Thyroid gland (tissue), 4 donors: ENCODE measurements around the gene BNIP5. TPM values are rescaled to one million over a fixed set of nuclear protein-coding genes. Genes with fewer than 3 reads are reported as not detected.

Source experiments
- DNase-seq, 2 donors: peaks; one replicate each; pipeline ENCODE4 v3.0.0-alpha.2; 2019
- H3K27ac ChIP-seq, 3 donors: fragments of 200-600 bp; sonication (generic); 1 replicate in 2 of 3; 2 replicates in 1 of 3; pipeline ENCODE4 v1.5.1; 2016 to 2019; ENCODE audit warnings: mild to moderate bottlenecking in 1 of 3, moderate library complexity in 1 of 3
- H3K27me3 ChIP-seq: fragments of 200-600 bp; sonication (generic); one replicate; pipeline ENCODE4 v1.5.1; 2019
- H3K36me3 ChIP-seq, 2 donors: fragments of 200-600 bp; sonication (generic); one replicate each; pipeline ENCODE4 v1.5.1; 2016 to 2019
- H3K4me1 ChIP-seq, 2 donors: fragments of 200-600 bp; sonication (generic); one replicate each; pipeline ENCODE4 v1.5.1; 2017 to 2019
- H3K4me3 ChIP-seq, 3 donors: fragments of 200-600 bp; sonication (generic); replicated peaks in 1 of 3; 1 replicate in 2 of 3; 2 replicates in 1 of 3; pipeline ENCODE4 v1.5.1; 2016; ENCODE audit warnings: mild to moderate bottlenecking in 1 of 3
- H3K9me3 ChIP-seq: fragments of 200-600 bp; sonication (generic); one replicate; pipeline ENCODE4 v1.5.1; 2017
- POLR2A ChIP-seq, 2 donors: fragments of 450-650 bp; IDR thresholded peaks; one replicate each; pipeline ENCODE4 v1.6.1; 2017; ENCODE audit warnings: antibody characterized with exemption in 2 of 2, mild to moderate bottlenecking in 2 of 2, moderate library complexity in 1 of 2
- WGBS, 2 donors: methylation state at CpG; one replicate each; pipeline ENCODE4 v1.1.5; 2017; 5-methylcytosine and 5-hydroxymethylcytosine counted together
- intact Hi-C: fragments of 100-400 bp; cut with DNase I; formaldehyde crosslinking; loops from one replicate; pipeline ENCODE4 v1.15.1; 2023
- total RNA-seq, 4 donors: library from RNA; depleted of rRNA; stranded (reverse); fragments of >200 nt; gene quantifications; one replicate each; pipeline ENCODE4 v1.2.3, GENCODE V29; 2016
- TF ChIP-seq, protein P1 (sequence below), 6 experiments: fragments of 200-600 bp in 3 of 6; fragments of 450-650 bp in 3 of 6; sonication (generic) in 3 of 6; IDR thresholded peaks; one replicate each; pipeline ENCODE4 v1.5.1; 2016 to 2019; ENCODE audit warnings: antibody characterized with exemption in 6 of 6, mild to moderate bottlenecking in 2 of 6, inconsistent platforms in 1 of 6, moderate library complexity in 1 of 6

Gene BNIP5
- total RNA-seq, 4 donors from 2014 or later: not detected

- 48 to 51% methylated on average over 8 of the region's 8 CpGs for WGBS, 2 donors
- no peak for TF ChIP-seq POLR2A (IDR thresholded peaks at IDR 0.05)
- TF ChIP-seq, protein P1, sequence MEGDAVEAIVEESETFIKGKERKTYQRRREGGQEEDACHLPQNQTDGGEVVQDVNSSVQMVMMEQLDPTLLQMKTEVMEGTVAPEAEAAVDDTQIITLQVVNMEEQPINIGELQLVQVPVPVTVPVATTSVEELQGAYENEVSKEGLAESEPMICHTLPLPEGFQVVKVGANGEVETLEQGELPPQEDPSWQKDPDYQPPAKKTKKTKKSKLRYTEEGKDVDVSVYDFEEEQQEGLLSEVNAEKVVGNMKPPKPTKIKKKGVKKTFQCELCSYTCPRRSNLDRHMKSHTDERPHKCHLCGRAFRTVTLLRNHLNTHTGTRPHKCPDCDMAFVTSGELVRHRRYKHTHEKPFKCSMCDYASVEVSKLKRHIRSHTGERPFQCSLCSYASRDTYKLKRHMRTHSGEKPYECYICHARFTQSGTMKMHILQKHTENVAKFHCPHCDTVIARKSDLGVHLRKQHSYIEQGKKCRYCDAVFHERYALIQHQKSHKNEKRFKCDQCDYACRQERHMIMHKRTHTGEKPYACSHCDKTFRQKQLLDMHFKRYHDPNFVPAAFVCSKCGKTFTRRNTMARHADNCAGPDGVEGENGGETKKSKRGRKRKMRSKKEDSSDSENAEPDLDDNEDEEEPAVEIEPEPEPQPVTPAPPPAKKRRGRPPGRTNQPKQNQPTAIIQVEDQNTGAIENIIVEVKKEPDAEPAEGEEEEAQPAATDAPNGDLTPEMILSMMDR (IDR thresholded peaks at IDR 0.05): no peak
- DNase-seq: peak; percentile 70 to 72
- Histone ChIP-seq H3K27ac (no peak overlapping the region), H3K9me3 (no peaks in the 10 kb centered on the region), H3K4me1 (peaks cover 0 to 4% of the 10 kb centered on the region in 2 donors), H3K36me3 (no peaks in the 10 kb centered on the region), H3K27me3 (no peaks in the 10 kb centered on the region), H3K4me3 (no peak overlapping the region)
- intact Hi-C loops: no loop called here
These were observed 40.1 kb upstream of the BNIP5 start for GRCh38 chr6:36376742-36377141.

GRCh38 chr6:36376183-36376582 lies 39.5 kb upstream of the BNIP5 start:
- DNase-seq: no peak
- intact Hi-C loops: no loop called here
- no peak overlapping the region for H3K4me3 ChIP-seq
- WGBS, 2 donors: 95 to 96% methylated on average over 8 of the region's 8 CpGs
- H3K27me3 ChIP-seq: no peaks in the 10 kb centered on the region
- no peaks in the 10 kb centered on the region for H3K36me3 ChIP-seq
- TF ChIP-seq, protein P1 (IDR thresholded peaks at IDR 0.05): no peak
- no peak for TF ChIP-seq POLR2A (IDR thresholded peaks at IDR 0.05)
- peaks cover 0 to 4% of the 10 kb centered on the region in 2 donors for H3K4me1 ChIP-seq
- H3K9me3 ChIP-seq: no peaks in the 10 kb centered on the region
- no peak overlapping the region for H3K27ac ChIP-seq

DNA sequence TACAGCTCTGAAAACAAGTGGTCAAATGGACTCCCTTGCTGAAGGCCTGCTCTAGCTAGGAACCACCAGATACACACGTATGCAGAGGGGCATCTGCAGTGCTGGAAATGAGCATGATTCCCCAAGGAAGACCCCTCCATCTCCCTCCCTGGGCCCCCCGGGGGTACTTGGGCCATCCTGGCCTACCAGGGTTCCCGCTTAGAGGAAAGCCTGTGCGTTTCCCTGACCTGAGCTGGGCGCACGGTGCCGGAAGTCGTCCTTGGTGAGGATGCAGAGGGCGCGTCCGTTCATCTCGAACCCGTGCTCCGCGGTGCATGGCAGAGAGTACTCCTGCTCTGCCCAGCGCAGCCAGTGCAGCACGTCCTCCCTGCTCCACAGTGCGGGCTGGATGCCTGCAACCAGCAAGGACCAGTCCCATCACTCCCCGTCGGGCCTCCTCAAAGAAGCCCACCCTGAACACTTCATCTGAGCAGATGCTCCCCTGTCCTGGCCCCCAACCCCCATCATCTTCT lies 39.0 kb upstream of the BNIP5 start:
- 95 to 97% methylated on average over 10 to 15 of the region's 20 CpGs for WGBS, 2 donors
- Histone ChIP-seq H3K4me1 (peaks cover 0 to 4% of the 10 kb centered on the region in 2 donors), H3K27me3 (no peaks in the 10 kb centered on the region), H3K36me3 (no peaks in the 10 kb centered on the region), H3K4me3 (no peak overlapping the region), H3K27ac (no peak overlapping the region), H3K9me3 (no peaks in the 10 kb centered on the region)
- intact Hi-C loops: no loop called here
- no peak for DNase-seq
- TF ChIP-seq POLR2A (IDR thresholded peaks at IDR 0.05): no peak
- TF ChIP-seq, protein P1 (IDR thresholded peaks at IDR 0.05): no peak

GRCh38 chr6:36374972-36375371 lies 38.3 kb upstream of the BNIP5 start:
- Histone ChIP-seq H3K27ac (no peak overlapping the region), H3K36me3 (no peaks in the 10 kb centered on the region), H3K27me3 (no peaks in the 10 kb centered on the region), H3K4me1 (peaks cover 0 to 4% of the 10 kb centered on the region in 2 donors), H3K9me3 (no peaks in the 10 kb centered on the region), H3K4me3 (no peak overlapping the region)
- 87 to 91% methylated on average over 8 of the region's 8 CpGs for WGBS, 2 donors
- intact Hi-C loops: no loop called here
- DNase-seq: no peak
- TF ChIP-seq, protein P1 (IDR thresholded peaks at IDR 0.05): no peak
- no peak for TF ChIP-seq POLR2A (IDR thresholded peaks at IDR 0.05)

GRCh38 chr6:36374194-36374593 lies 37.5 kb upstream of the BNIP5 start:
- no peaks in the 10 kb centered on the region for H3K36me3 ChIP-seq
- no peaks in the 10 kb centered on the region for H3K27me3 ChIP-seq
- H3K27ac ChIP-seq: no peak overlapping the region
- 80 to 88% methylated on average over 4 of the region's 4 CpGs for WGBS, 2 donors
- intact Hi-C loops: no loop called here
- H3K4me1 ChIP-seq: peaks cover 0 to 4% of the 10 kb centered on the region in 2 donors
- no peak for DNase-seq
- TF ChIP-seq POLR2A (IDR thresholded peaks at IDR 0.05): no peak
- TF ChIP-seq, protein P1 (IDR thresholded peaks at IDR 0.05): no peak
- no peaks in the 10 kb centered on the region for H3K9me3 ChIP-seq
- H3K4me3 ChIP-seq: no peak overlapping the region
